GM19324 (cell line): Measurements from ENCODE around the gene NEUROD2.

Experiments
- ATAC-seq: cut with Tn5 transposase; IDR thresholded peaks from one replicate; pipeline ENCODE4 v1.9.1; 2021; ENCODE audit warnings: mild to moderate bottlenecking, moderate library complexity; ENCODE audit not compliant: unreplicated experiment, low FRiP score

Gene NEUROD2

DNA sequence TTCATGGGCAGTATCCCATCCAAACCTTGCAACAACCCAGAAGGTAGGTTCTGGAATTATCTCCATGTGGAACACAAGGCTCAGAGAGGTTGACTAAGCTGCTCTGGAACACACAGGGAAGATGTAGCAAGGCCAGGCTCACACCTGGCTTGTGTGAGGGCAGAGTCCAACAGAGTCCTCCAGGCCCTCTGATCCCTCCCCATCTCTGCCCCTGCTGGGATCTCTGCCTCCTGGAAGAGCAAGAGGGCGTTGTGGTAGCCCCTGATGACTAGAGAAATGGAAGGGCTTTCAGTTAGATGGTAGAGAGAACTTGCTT is 12.0 kb upstream of the NEUROD2 start:
- ATAC-seq = no peak

DNA sequence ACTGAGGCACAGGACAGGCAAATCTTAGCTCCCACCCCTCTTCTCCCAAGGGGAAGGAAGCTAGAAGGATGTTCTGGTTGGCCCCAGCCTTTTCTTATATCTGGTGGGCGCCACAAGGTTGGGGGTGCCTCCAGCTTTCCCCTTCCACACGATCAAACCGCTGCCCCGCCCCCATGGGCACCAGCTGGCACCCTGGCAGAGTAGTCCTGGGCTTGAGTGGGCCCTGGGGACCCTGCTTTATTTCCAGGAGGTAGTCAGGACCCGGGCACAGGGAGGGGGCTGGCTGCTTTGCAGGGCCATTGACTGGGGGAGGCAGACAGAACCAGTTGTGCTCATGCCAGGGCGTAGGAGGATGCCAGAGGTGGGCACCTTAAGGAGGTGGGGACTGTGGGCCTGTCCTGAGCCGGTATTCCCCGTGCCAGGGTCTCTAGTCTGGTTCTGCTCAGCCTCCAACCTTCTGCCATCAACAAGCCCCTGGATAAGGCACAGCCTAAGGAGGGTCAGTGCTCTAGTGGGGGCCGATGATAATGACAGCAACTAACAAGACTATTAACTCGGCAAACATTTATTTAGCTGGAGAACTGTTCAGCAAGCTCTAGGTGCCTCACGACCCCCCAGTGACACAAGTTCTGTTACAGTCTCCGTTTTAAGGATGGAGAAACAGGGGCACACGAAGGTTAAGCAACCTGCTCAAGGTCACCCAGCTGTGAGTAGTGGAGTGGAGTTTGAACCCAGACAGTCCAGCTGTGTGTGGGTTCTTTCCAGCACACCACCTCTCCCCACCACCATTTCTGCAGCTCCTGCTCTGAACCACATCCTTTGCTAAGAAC is 11.5 kb upstream of the NEUROD2 start:
- no peak for ATAC-seq

DNA sequence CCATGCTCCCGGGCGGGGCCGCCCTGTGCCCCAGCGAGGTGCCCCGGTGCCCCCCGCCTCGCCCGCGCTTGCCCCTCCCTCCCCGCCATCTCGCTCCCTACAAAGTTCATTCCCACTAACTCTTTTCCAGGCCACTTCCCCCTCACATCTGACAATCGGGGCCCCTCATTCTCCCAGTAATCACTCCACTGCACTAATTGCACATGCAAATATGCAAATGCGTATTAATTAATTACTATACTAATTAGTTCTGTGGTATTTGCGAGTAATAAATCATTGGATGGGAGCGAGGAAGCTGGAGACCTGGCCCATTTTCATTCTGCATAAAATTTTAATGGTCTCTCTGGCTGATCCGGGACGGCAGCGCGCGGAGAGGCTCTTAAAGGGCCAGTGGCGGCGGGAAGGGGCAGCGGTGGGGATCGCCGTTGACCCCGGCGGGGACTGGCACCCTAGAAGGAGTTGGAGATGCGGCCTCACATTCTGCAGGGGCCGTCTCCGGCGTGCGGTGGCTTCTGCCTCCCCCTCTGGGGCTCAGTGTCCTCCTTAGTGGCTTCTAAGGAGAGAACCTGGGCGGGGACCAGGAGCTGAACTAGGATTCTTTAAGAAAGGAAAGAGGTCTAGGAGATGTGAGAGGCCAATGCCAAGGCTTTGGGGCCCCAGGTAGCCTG is 10.7 kb upstream of the NEUROD2 start:
- ATAC-seq = no peak

DNA sequence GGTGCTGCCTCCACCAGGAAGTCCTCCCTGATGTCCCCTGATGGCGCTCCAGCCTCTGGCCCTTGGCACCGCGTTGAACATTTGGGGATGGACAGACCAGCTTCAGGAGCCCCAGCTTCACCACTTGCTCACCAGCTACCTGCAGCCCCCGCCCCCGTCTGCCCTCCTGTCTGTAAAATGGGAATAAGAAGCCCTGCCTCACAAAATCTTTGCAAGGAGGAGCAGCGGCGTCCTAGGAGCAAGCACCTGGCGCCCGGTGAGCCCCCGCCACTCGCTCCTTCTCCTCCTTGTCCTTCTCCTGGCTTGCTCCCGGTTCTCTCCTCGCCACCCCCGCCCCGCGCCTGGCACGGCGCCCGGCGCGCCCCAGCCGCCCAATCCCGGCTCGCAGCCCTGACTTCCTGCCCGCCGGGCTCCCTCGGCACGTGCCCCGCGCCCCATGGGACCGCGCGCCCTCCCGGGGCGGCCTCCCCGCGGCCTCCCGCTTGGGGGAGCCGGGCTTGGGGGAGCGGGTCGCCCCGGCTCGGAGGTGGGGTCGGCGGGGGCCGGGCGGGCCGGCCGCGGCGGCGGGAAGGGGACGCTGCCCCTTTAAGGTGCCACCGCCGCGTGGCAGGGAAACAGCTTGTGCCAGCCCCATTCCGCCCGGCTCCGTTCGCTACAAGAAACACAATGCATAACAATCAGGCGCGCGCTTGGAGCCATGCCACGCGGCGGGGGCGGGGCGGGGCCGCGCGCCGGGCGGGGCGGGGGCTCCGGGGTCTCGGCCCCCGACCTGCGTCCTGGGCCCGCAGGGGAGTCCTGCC is 9.9 kb upstream of the NEUROD2 start:
- ATAC-seq = no peak

DNA sequence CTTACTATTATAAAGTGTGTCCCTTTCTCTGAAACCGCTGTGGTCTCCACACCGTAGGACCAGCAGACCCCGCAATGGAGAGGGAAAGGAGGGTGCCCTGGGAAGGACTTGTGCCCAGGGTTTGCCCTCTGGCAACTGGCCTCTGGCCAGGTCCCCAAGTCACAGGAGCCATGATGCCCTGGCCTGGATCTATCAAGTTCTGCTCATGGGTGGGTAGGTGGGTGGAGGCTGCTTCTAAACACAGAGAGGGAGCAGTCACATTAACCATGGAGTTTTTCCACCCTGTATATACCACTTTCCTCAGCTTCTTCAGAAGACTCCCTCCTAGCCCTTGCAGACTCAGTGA is 9.4 kb upstream of the NEUROD2 start:
- ATAC-seq = no peak

DNA sequence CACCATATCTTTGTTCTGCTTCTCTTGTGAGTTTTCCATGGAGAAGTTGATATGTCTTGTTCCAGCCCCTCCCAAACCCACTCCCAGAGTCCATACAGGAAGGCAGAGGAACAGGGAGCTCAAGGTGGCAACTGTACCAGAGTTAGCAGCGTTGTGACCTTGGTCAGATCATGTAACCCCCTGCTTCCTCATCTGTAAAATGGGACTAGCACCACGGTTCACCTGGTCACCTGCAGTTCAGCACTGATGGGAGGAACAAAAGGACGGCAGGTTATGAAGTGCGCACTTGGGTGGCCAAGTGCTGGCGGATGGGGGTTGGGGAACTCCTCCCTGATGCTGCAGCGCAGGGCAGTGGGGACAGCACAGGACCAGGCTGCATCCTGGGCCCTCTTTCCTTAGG is 7.7 kb upstream of the NEUROD2 start:
- ATAC-seq = no peak

DNA sequence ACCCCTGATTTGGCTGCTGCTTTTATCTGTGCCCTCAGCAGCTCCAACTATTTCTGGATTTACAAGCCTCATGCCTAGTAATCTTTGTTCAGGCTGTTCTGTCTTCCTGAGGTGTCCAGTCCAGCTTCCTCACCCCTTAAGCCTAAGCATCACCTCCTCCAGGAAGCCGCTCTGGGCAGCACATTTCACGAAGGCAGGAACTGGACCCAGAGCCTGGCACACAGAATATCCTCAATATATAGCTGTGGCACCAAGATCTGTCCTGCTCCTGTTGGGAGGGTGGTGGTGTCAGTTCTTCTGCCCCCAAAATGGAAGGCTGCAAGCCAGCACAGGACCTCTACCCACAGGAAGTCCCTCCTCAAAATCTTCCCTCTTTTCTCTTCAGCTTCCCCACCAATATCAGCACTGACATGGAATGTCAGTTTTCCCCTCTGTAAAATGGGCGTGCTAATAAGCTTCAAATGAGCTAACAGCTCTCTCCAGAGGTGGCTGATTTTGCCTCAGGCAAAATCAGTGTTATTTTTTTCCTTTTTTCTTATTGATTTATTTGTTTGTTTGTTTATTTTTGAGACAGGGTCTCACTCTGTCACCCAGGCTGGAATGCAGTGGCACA is 6.9 kb upstream of the NEUROD2 start:
- ATAC-seq = no peak

DNA sequence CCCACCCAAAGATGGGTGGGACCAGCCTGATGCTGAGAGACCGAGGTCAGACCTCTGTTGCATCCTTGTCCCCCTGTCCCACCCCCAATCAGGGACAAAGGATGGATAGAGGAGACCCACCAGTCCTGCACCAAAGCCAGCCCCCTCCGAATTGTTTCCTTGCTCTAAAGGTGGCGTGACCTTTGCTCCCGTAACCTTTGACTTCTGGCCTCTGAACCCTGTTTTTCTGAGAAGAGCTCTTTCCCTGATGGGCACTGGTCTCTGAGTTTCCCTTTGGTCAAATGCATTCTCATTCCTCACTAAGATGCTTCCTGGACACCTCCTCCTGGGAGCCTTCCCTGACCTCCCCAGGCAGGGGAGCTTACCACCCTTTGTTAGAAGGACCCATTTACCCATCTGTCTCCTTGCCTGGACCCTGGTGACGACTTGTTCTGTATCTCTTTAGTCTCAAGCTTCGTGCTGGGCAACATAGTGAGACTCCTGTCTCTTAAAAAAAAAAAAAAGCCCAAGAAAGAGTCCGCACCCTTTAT is 5.3 kb upstream of the NEUROD2 start:
- ATAC-seq = no peak

DNA sequence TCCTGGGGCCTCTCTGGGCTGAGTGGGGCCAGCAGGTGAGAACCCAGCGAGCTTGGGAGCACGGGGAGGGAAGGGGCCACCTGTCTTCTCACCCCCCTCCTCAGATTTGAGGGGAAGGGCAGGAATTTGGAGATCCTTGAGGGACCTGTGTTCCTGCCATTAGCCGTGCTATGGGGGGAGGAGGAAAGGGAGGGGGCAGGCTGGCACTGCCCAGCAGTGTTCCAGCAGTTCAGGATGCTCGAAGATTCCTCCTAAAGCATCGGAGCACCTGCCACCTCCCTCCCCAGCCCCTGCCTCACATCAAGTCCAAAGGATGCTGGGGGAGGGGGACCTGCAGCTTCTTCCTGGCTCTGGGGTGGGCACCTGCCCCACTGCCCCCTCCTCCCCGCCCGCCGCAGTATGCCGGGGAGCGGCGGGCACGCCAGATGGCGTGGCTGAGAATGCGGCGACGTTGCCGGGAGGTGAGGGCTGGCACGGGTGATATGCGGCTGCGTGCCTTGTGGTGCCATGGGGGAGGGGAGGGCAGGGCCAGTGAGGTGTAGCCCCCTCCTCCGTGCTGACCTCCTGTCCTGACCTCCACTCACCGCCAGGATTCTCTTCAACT is 4.7 kb upstream of the NEUROD2 start:
- ATAC-seq = no peak

DNA sequence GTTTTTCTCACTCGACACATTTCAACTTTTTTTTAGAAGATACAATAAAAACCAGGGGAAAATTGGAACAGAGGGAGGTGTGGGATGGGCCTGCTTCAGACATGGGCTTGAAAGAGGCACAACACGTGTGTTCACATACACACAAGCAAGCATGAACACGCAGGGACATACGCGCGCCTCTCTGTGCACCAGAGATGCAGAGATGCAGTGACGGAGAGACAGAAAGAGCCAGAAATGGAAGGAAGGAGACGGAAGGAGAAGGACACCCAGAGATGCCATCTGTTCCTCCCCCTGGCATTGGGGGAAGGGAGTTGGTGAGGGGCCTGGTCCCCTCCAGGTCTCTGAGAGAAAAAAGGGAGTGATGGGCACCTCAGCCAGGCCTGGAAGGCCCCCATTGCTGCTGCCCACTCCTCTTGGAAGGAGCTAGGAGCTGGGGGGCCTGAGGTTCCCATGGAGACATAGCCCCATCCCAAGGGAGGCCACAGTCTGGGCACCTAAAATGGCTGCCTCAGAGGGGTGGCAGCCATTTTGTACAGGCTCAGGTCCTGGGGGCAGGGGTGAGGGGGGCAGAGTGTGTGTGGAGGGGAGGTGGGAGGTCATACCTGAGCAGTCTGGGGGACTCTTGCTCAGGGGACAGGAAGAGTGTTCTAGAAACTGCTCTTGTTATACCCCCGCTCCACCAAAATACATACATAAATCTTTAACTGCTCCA is 3.8 kb upstream of the NEUROD2 start:
- ATAC-seq = no peak

DNA sequence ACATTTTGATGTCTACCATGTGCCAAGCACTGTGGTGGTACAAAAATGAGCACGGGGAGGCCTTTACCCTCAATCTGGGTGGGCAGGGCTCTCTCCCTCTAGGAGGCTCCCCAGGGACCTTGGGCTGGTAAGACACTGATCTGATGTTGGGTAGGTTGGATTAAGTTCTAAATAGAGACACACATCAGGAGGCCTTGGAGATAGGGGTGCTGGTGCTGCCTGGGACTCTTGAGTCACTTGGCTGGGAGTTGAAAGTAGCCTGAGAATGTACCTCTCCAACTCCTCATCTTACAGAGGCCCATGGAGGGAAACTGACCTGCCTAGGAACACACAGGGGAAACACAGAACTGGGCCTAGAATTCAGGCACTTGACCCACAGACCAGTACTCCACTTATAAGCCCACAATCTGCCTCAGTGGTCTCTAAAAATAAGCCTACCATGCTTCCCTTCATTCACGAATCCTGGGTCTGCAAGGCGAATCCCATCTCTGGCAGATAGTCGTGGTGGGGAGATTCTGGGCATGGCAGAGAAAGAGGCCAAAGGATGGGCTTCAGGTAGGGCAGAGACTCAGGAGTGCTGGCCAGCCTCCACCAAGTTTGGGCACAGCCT is 1.8 kb upstream of the NEUROD2 start:
- no peak for ATAC-seq

DNA sequence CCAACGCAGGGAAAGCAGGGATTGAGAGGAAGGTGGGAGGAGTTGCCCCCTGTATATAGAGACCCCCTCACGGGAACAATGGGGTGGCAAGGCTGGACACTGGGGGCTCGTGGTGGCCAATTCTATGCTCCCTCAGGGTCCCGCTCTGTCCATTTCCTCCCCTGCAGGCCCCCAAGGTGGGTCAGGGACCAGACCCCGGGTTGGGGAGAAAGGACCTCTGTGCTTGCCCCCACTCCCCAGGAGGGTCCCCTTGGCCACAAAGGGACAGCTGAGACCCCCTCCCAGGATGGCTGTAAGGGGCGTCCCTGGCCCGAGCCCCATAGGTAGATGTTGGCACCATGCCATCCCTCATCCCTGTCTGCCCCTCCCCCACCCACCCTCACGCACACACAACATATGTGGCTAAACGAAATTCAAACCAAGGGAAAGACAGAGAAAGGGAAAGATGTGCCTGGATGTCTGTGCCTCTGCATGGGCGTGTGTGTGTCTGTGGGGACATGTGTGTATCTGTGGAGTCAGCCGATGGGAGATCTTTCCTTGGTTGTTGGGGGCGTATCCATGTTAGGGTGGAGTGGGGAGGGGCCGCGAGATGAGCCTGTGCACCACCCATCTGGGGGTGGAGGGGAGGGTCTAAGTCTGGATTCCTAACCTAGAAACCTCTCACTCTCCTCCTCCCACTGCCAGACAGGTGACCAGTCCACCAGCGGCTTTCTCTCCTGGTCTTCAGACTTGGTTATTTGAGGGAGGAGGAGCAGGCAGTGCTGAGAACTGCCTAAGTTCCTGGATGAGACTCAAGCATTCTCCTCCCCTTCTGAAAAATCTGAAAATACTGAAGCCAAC is 642 bp upstream of the NEUROD2 start:
- no peak for ATAC-seq

DNA sequence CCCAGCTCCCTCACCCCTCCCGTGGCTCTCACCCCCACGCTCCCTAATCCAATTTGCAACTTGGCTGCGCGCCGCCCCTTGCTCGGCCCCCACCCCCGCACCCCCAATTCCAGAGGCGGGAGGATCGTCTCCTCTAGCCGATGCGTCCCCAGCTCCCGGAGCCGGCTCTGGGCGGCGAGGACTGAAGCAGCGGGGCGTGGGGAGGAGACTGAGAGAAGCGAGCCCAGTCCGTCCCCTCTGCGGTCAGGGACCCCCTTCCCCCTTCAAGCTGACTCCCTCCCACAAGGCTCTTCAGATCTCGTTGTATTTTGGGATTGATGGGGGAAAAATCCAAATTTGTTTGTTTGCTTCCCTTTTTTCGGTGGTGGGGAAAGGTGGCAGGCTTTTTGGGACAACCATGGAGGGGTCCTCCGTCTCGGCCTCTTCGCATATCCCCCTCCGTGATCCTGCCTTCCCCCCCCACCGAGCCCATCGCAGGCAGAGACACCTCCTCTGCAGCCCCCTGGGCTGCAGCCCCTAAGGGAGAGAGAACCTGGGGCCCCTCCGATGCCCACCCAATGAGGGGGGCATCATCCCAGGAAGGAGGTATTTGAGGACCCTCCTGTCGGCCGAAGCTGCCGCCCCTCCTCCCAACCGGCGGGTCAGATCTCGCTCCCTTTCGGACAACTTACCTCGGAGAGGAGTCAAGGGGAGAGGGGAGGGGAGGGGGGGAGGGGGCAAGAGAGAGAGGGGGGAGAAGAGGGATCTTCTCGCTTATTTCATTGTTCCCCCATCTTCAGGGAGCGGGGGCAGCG is 466 bp downstream of the NEUROD2 start:
- no peak for ATAC-seq

DNA sequence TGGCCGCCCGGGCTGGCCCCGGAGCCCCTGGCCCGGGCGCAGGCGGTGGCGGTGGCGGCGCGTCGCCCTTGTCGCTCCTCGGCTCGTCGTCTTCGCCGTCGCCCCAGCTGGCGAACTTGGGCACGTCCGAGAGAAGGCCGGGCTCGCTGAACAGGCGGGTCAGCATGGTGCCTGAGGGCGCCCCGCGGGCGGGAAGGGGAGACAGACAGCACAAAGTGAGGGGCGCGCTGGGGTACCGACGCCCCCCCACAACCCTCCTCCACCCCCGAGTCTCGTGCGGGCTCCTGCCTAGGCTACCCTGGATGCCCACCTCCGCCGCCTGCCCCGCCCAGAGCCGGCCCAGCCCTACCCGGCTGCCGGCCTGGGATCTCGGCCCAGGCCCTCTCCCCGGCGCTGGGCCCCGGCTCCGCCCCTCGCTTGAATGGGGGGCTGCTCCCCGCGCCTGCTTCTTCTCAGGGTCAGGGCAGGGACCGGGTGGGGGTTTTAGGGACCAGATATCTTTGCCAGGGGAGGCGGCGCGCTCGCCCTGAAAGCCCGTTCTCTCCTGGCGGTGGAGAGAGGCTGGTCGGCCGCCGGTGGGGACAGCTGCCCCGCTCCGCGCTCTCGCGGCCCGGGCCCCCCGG is 1.2 kb downstream of the NEUROD2 start:
- no peak for ATAC-seq

DNA sequence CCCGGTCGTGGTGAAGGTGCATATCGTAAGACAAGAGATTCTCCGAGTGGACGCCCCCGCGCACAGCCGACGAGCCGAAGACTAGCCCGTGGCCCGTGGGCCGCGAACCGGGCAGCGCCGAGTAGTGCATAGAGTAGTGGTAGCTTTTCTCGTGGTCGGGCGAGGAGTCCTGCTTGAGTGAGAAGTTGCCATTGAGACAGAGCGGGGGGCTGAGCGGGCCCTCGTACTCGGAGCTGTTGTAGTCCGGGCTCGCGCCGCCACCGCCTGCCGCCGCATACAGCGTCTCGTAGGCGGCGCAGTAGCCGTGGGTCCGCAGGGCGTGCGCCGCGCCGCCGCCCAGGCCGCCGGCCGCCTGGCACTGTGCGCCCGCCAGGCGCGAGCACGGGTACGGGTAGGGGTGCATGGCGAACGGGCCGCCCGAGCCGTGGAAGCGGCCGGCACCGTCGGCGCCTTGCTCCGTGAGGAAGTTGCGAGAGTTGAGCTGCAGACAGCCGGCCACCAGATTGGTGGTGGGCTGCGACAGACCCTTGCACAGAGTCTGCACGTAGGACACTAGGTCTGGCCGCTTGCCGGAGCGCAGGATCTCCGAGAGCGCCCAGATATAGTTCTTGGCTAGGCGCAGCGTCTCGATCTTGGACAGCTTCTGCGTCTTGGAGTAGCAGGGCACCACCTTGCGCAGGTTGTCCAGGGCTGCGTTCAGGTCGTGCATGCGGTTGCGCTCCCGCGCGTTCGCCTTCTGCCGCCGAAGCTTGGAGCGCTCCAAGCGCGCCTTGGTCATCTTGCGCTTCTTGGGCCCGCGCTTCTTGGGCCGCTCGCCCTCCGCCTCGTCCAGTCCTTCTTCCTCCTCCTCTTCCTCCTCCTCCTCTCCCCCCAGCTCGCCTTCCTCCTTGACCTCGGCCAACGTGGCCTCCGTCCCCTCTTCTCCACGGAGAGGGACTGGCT is 2.0 kb downstream of the NEUROD2 start:
- no peak for ATAC-seq

DNA sequence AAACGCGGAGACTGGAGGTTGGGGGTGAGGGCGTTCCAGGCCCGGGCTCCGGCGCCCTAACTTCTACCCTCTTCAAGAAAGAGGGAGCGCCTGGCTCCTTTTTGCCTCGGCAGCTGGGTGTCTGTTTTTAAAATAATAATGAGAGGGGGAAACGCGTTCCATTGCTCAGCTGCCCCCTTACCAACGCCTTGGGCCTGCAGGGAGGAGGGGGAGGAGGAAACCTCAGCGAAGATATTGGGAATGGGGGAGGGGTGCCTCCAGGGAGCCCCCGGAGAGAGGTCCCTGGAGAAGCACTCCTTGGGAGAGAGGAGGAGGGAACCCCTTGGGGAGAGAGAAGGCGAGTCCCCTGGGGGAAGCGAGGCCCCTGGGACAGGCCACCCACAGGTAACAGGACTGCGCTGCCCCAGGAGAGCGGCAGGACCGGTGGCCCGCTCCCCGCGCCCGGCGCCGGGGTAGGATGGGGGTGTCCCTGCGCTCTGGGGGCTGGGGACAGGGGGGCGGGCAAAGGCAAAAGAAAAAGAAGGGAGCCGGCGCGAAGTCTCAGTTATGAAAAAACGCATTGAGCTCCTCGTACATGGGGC is 2.7 kb downstream of the NEUROD2 start:
- ATAC-seq = no peak
